ENCODE data around the gene FBRSL1.

Gene FBRSL1

DNA sequence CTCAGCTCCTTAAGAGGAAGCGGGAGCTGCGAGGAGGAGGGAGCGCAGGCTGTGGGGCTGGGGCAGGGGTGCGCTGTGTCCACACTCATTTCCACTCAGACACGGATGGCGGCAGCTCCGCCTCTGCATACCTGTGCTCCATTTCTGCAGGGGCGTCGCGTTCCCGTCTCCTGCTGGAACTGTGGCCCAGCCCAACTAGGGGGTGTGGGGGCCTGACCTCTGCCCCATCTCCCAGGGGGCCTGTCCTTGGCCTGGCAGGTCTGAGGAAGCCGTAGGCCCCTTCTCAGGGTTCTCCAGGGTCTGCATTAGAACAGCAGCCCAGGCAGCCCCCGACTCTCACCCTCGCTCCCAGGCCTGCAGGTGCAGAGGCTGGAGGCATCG, 31.2 kb downstream of the FBRSL1 start:
- Histone ChIP-seq H3K27me3 (replicated peaks; ENCODE audit: control insufficient read depth, insufficient read depth, low read length) (no peaks in the 10 kb centered on the region), H3K36me3 (ENCODE audit: control insufficient read depth, insufficient read depth, low read length) (peaks cover 3% of the 10 kb centered on the region), H3K4me3 (replicated peaks; ENCODE audit: low read depth, low read length) (no peak overlapping the region)
- no peak for DNase-seq (ENCODE audit: extremely low read depth, insufficient read length)
- TF ChIP-seq, protein P1, sequence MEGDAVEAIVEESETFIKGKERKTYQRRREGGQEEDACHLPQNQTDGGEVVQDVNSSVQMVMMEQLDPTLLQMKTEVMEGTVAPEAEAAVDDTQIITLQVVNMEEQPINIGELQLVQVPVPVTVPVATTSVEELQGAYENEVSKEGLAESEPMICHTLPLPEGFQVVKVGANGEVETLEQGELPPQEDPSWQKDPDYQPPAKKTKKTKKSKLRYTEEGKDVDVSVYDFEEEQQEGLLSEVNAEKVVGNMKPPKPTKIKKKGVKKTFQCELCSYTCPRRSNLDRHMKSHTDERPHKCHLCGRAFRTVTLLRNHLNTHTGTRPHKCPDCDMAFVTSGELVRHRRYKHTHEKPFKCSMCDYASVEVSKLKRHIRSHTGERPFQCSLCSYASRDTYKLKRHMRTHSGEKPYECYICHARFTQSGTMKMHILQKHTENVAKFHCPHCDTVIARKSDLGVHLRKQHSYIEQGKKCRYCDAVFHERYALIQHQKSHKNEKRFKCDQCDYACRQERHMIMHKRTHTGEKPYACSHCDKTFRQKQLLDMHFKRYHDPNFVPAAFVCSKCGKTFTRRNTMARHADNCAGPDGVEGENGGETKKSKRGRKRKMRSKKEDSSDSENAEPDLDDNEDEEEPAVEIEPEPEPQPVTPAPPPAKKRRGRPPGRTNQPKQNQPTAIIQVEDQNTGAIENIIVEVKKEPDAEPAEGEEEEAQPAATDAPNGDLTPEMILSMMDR (IDR thresholded peaks at IDR 0.05; ENCODE audit: insufficient read depth, low read length, poor library complexity, severe bottlenecking), result no peak

DNA sequence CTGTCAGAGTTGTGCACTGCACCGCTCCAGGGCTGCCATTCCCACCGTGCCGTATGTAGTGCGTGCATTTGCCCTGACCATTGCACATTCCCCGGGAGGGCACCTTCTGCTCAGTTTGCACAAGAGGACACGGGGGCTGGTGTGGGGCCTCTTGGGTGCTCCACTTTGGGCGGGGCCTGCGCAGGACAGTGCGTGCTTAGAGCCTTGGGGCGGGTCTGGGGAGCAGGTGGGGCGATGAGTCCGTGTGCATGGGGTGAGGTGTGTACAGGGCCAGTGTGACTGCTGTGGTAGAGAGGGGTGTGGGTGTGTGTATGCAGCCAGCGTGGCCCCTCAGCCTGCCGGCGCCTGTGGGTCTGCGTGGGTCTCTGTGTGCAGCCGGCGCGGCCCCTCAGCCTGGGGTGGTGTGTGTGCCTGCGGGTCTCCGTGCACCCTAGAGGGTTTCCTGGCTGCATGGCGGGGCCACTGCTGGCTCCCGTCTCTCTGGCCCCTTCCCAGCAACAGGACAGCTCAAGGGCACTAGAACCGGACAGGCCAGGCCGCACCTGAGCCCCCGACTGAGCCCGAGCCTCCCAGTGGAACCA, 31.9 kb downstream of the FBRSL1 start:
- DNase-seq (ENCODE audit: extremely low read depth, insufficient read length), result no peak
- TF ChIP-seq, protein P1 (IDR thresholded peaks at IDR 0.05; ENCODE audit: insufficient read depth, low read length, poor library complexity, severe bottlenecking), result no peak
- no peaks in the 10 kb centered on the region for H3K27me3 ChIP-seq (replicated peaks; ENCODE audit: control insufficient read depth, insufficient read depth, low read length)

GRCh38 chr12:132522592-132523380, 32.8 kb downstream of the FBRSL1 start:
- Histone ChIP-seq H3K4me3 (replicated peaks; ENCODE audit: low read depth, low read length) (no peak overlapping the region), H3K36me3 (ENCODE audit: control insufficient read depth, insufficient read depth, low read length) (peaks cover 3% of the 10 kb centered on the region), H3K27me3 (replicated peaks; ENCODE audit: control insufficient read depth, insufficient read depth, low read length) (no peaks in the 10 kb centered on the region)
- TF ChIP-seq, protein P1 (IDR thresholded peaks at IDR 0.05; ENCODE audit: insufficient read depth, low read length, poor library complexity, severe bottlenecking), result no peak
- DNase-seq (ENCODE audit: extremely low read depth, insufficient read length), result no peak

More for the DNA sequence above, 31.9 kb downstream of the FBRSL1 start:
- H3K36me3 ChIP-seq (ENCODE audit: control insufficient read depth, insufficient read depth, low read length), result peaks cover 3% of the 10 kb centered on the region
- no peak overlapping the region for H3K4me3 ChIP-seq (replicated peaks; ENCODE audit: low read depth, low read length)

GRCh38 chr12:132523576-132524331, 33.8 kb downstream of the FBRSL1 start:
- H3K4me3 ChIP-seq (replicated peaks; ENCODE audit: low read depth, low read length), result no peak overlapping the region
- no peaks in the 10 kb centered on the region for H3K27me3 ChIP-seq (replicated peaks; ENCODE audit: control insufficient read depth, insufficient read depth, low read length)
- H3K36me3 ChIP-seq (ENCODE audit: control insufficient read depth, insufficient read depth, low read length), result no peaks in the 10 kb centered on the region
- DNase-seq (ENCODE audit: extremely low read depth, insufficient read length), result peak; percentile 49
- TF ChIP-seq, protein P1 (IDR thresholded peaks at IDR 0.05; ENCODE audit: insufficient read depth, low read length, poor library complexity, severe bottlenecking), result peak; percentile 90

DNA sequence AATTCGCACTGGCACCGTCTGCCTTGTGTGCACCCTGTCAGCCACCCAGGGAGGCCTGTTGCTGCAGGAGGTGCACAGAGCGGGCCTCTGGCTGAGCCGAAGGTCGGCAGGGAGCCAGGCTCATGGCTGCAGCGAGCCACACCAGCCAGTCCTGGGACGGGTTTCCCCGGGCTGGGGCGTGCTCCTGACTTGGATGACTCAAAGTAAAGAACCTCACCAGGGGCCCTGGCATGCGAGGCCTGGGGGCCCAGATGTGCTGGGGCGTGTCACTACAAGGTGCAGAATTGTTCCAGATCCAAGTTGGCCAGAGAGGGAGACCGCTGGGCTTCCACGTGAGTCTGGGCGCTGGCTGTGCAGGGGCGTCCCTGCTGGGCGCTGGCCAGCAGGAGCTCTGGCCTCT, 34.5 kb downstream of the FBRSL1 start:
- TF ChIP-seq, protein P1 (IDR thresholded peaks at IDR 0.05; ENCODE audit: insufficient read depth, low read length, poor library complexity, severe bottlenecking), result no peak
- H3K4me3 ChIP-seq (replicated peaks; ENCODE audit: low read depth, low read length), result no peak overlapping the region
- no peaks in the 10 kb centered on the region for H3K27me3 ChIP-seq (replicated peaks; ENCODE audit: control insufficient read depth, insufficient read depth, low read length)
- no peaks in the 10 kb centered on the region for H3K36me3 ChIP-seq (ENCODE audit: control insufficient read depth, insufficient read depth, low read length)
- no peak for DNase-seq (ENCODE audit: extremely low read depth, insufficient read length)
